HG02884 (cell line): Measurements from ENCODE around the gene JAK3.
"Not testable (repeated sequence)": the region's sequence is repeated elsewhere in the genome, so short reads cannot be mapped to it uniquely, and the experiment has no call there.

ENCODE experiments used
- ATAC-seq: cut with Tn5 transposase; IDR thresholded peaks from one replicate; pipeline ENCODE4 v1.9.1; 2021; ENCODE audit warnings: mild to moderate bottlenecking, moderate library complexity; ENCODE audit not compliant: unreplicated experiment

JAK3 gene

GRCh38 chr19:17778968-17779929, 68.5 kb downstream of the JAK3 start:
- no peak for ATAC-seq

- no peak for ATAC-seq
Observed at GRCh38 chr19:17778251-17778967, 69.4 kb downstream of the JAK3 start.

GRCh38 chr19:17777840-17778239, 69.9 kb downstream of the JAK3 start:
- not testable (repeated sequence) for ATAC-seq

- ATAC-seq = peak; percentile 49
Observed at GRCh38 chr19:17775991-17776803, 71.6 kb downstream of the JAK3 start.

GRCh38 chr19:17775245-17775927, 72.4 kb downstream of the JAK3 start:
- ATAC-seq = no peak
